GM10266 (cell line): ENCODE results near the gene SLC35E1.
"Not testable (repeated sequence)": the region's sequence is repeated elsewhere in the genome, so short reads cannot be mapped to it uniquely, and the experiment has no call there.

Source experiments
- DNase-seq: peaks from one replicate; pipeline ENCODE4 v3.0.0; 2012; ENCODE audit errors: extremely low spot score
- CTCF ChIP-seq: IDR thresholded peaks from 2 replicates; pipeline ENCODE4 v1.5.1; 2012; ENCODE audit warnings: mild to moderate bottlenecking, low read depth; ENCODE audit not compliant: control insufficient read depth, insufficient read depth; ENCODE audit errors: missing control alignments

SLC35E1 gene

GRCh38 chr19:16509141-16510061 is 62.8 kb downstream of the SLC35E1 start:
- DNase-seq: no peak

DNA sequence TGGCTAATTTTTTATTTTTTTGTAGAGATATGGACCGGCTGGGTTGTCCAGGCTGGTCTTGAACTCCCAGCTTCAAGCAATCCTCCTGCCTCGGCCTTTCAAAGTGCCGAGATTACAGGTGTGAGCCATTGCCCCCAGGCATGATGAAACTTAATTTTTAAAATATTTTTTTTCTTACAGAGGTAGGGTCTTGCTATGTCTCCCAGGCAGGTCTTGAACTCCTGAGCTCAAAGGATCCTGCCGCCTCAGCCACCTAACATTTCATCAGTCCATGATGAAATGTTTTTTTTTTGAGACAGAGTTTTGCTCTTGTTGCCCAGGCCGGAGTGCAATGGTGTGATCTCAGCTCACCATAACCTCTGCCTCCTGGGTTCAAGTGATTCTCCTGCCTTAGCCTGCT is 63.7 kb downstream of the SLC35E1 start:
- no peak for DNase-seq
- TF ChIP-seq CTCF: no peak

More at GRCh38 chr19:16509141-16510061, 62.8 kb downstream of the SLC35E1 start:
- TF ChIP-seq CTCF: no peak

DNA sequence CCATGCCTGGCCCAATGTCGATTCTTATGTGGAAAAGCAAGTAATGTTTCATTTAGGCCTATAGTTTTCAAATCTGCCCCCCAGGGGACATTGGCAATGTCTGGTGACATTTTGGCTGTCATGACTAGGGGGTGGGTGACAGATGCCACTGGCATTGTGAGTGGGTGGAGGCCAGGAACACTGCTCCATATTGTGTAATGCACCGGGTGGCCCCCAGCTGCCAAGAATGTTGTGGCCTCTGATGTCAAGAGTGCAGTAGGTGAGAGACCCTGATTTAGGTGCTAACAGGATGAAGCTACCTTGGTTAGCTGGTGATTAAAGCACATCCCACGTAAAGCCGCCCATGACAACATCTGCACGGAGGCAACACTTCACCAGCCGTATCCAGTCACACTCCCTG is 65.3 kb downstream of the SLC35E1 start:
- TF ChIP-seq CTCF: no peak
- no peak for DNase-seq

GRCh38 chr19:16506161-16506560 is 66.1 kb downstream of the SLC35E1 start:
- not testable (repeated sequence) for DNase-seq

DNA sequence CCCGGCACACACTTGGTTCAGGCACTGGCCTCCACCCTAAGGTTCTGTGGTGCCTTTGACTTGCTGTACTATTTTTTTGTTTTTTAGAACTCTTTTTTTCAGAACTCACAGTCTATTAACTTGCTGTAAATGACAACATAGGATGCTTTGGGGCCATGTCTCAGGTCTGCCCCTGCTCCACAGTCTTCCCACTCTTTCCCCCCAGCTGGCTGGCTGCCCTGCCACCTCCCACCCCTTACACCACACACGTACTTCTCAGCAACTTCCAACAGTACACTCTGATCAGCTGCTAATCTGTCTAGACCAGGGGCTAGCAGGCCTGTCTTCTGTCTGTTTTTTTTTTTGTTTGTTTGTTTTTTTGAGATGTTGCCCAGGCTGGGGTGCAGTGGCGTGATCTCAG is 67.9 kb downstream of the SLC35E1 start:
- DNase-seq: no peak
- no peak for TF ChIP-seq CTCF
